Adrenal gland (tissue), 5 donors: Measurements from ENCODE around the gene ATXN2.

Source experiments
- POLR2A ChIP-seq, 2 donors: fragments of 450-650 bp; IDR thresholded peaks; one replicate each; pipeline ENCODE4 v1.6.1; 2017; ENCODE audit warnings: antibody characterized with exemption in 2 of 2, mild to moderate bottlenecking in 2 of 2, moderate library complexity in 1 of 2
- TF ChIP-seq, protein P1 (sequence below), 6 experiments: fragments of 450-650 bp in 4 of 6; fragments of 200-600 bp in 2 of 6; sonication (generic) in 1 of 6; IDR thresholded peaks; 1 replicate in 5 of 6; 2 replicates in 1 of 6; pipeline versions ENCODE4 v1.5.1 to v1.8.0; 2016 to 2021; ENCODE audit warnings: antibody characterized with exemption in 6 of 6, mild to moderate bottlenecking in 2 of 6, moderate library complexity in 1 of 6
- donor health status: DM: no; HTN: no; CAD: no.

- TF ChIP-seq, protein P1, sequence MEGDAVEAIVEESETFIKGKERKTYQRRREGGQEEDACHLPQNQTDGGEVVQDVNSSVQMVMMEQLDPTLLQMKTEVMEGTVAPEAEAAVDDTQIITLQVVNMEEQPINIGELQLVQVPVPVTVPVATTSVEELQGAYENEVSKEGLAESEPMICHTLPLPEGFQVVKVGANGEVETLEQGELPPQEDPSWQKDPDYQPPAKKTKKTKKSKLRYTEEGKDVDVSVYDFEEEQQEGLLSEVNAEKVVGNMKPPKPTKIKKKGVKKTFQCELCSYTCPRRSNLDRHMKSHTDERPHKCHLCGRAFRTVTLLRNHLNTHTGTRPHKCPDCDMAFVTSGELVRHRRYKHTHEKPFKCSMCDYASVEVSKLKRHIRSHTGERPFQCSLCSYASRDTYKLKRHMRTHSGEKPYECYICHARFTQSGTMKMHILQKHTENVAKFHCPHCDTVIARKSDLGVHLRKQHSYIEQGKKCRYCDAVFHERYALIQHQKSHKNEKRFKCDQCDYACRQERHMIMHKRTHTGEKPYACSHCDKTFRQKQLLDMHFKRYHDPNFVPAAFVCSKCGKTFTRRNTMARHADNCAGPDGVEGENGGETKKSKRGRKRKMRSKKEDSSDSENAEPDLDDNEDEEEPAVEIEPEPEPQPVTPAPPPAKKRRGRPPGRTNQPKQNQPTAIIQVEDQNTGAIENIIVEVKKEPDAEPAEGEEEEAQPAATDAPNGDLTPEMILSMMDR (IDR thresholded peaks at IDR 0.05) = no peak
- no peak for TF ChIP-seq POLR2A (IDR thresholded peaks at IDR 0.05)
Observed at GRCh38 chr12:111451232-111451631, 147.9 kb downstream of the ATXN2 start.
